GM12878 (cell line): ENCODE measurements around the gene NFIL3. TPM values are rescaled to one million over a fixed set of nuclear protein-coding genes. Genes with fewer than 3 reads are reported as not detected.

Experiments
- ATF7 ChIP-seq: fragments of 450-650 bp; IDR thresholded peaks from 2 replicates; pipeline ENCODE4 v1.6.1; 2016; ENCODE audit warnings: low read depth, mild to moderate bottlenecking
- CBFB ChIP-seq: IDR thresholded peaks from 2 replicates; pipeline ENCODE4 v1.6.1; 2016; ENCODE audit warnings: antibody characterized with exemption, low read depth
- CEBPB ChIP-seq, 2 experiments: fragments of 150-350 bp in 1 of 2; IDR thresholded peaks; 2 replicates each; pipeline ENCODE4 v1.6.1; 2012 to 2014; ENCODE audit warnings: low read depth in 2 of 2, low read length in 2 of 2, borderline replicate concordance in 1 of 2, inconsistent platforms in 1 of 2
- IKZF1 ChIP-seq: fragments of 450-650 bp; conservative IDR thresholded peaks from 2 replicates; pipeline ENCODE4 v1.6.1; 2017; ENCODE audit warnings: antibody characterized with exemption, mild to moderate bottlenecking
- IRF5 ChIP-seq: fragments of 450-650 bp; IDR thresholded peaks from 2 replicates; pipeline ENCODE4 v1.6.1; 2017; ENCODE audit warnings: borderline replicate concordance
- MTA3 ChIP-seq: IDR thresholded peaks from 2 replicates; pipeline ENCODE4 v1.6.1; 2012; ENCODE audit warnings: low read length, inconsistent platforms, borderline replicate concordance
- NFXL1 ChIP-seq: fragments of 450-650 bp; IDR thresholded peaks from 2 replicates; pipeline ENCODE4 v1.6.1; 2017; ENCODE audit warnings: antibody characterized with exemption, mild to moderate bottlenecking, borderline replicate concordance
- RUNX3 ChIP-seq: IDR thresholded peaks from 2 replicates; pipeline ENCODE4 v1.6.1; 2012; ENCODE audit warnings: low read length, inconsistent platforms
- SIX5 ChIP-seq: IDR thresholded peaks from 2 replicates; pipeline ENCODE4 v1.6.1; 2011; ENCODE audit warnings: mild to moderate bottlenecking, low read depth, low read length, moderate library complexity; ENCODE audit not compliant: severe bottlenecking
- STAT1 ChIP-seq: fragments of 450-650 bp; conservative IDR thresholded peaks from 2 replicates; pipeline ENCODE4 v1.6.1; 2014; ENCODE audit warnings: antibody characterized with exemption, mild to moderate bottlenecking
- TBL1XR1 ChIP-seq: IDR thresholded peaks from 2 replicates; pipeline ENCODE4 v1.6.1; 2012; ENCODE audit warnings: low read depth, low read length, improper control_type of control experiment
- TCF7 ChIP-seq: IDR thresholded peaks from 2 replicates; pipeline ENCODE4 v1.6.1; 2014; ENCODE audit warnings: antibody characterized with exemption, borderline replicate concordance
- ZBTB4 ChIP-seq: fragments of 450-650 bp; formaldehyde crosslinking; IDR thresholded peaks from 2 replicates; pipeline ENCODE4 v1.4.0; 2022; ENCODE audit warnings: mild to moderate bottlenecking, moderate library complexity
- ZBTB40 ChIP-seq: fragments of 450-650 bp; IDR thresholded peaks from 2 replicates; pipeline ENCODE4 v1.6.1; 2016; ENCODE audit warnings: mild to moderate bottlenecking, moderate library complexity, borderline replicate concordance
- ZNF217 ChIP-seq: fragments of 450-650 bp; IDR thresholded peaks from 2 replicates; pipeline ENCODE4 v1.6.1; 2017; ENCODE audit warnings: antibody characterized with exemption, mild to moderate bottlenecking
- ZNF687 ChIP-seq: fragments of 450-650 bp; IDR thresholded peaks from 2 replicates; pipeline ENCODE4 v1.6.1; 2017; ENCODE audit warnings: mild to moderate bottlenecking, moderate library complexity
- polyA plus RNA-seq, 11 experiments: library from polyadenylated mRNA; depleted of rRNA in 4 of 11; unstranded in 6 of 11; stranded (reverse) in 5 of 11; fragments of >200 nt; fragmentation: Nextera tagmentation in 4 of 11; fragmentation: Illumina TruSeq in 1 of 11; extraction: Ambion mirVana in 4 of 11; extraction: Trizol in 1 of 11; gene quantifications; 1 replicate in 1 of 11; 2 replicates in 10 of 11; pipeline versions ENCODE4 v1.2.1 to v1.2.3, GENCODE V29; 2011 to 2016; ENCODE audit warnings: inconsistent platforms in 2 of 11, missing spikeins in 2 of 11, low read depth in 1 of 11
- total RNA-seq, 4 experiments: library from RNA; depleted of rRNA in 3 of 4; stranded (reverse); fragments of >200 nt in 3 of 4; fragmentation: Illumina TruSeq in 1 of 4; extraction: Trizol in 1 of 4; gene quantifications; 2 replicates each; pipeline versions ENCODE4 v1.2.1 to v1.2.3, GENCODE V29; 2013 to 2021

Gene NFIL3
- total and polyA plus RNA-seq, 10 of the 15 experiments (the other 5 are each of a cell fraction or from before 2014, with no cell fraction given), result 0.18 to 1.0 (median 0.36) TPM; not detected in 3

- no peak for TF ChIP-seq ZBTB40
- peak; percentile 37; the same call in 1 of the 2 replicates for TF ChIP-seq IKZF1
- peak; percentile 57; the same call in 1 of the 2 replicates for TF ChIP-seq CBFB
- TF ChIP-seq ZNF217, result peak; percentile 64; the same call in 1 of the 2 replicates
- no peak for TF ChIP-seq ZNF687
- TF ChIP-seq STAT1, result no peak
- TF ChIP-seq IRF5, result no peak
- TF ChIP-seq ATF7, result no peak
- TF ChIP-seq TBL1XR1, result no peak
- TF ChIP-seq NFXL1, result no peak
- 0 out of 2 replicates have a peak, but pooled peaks have one; percentile 29 for TF ChIP-seq TCF7
- TF ChIP-seq MTA3, result peak; percentile 45; the same call in 1 of the 2 replicates
- TF ChIP-seq RUNX3, result peak; percentile 96
- TF ChIP-seq ZBTB4, result no peak
- 0 out of 4 replicates have a peak, but pooled peaks of 1 of the 2 experiments have one; percentile 61 for TF ChIP-seq CEBPB (IDR thresholded peaks at IDR 0.05; ENCODE audit: borderline replicate concordance in 1 of 2, low read depth in 2 of 2, low read length in 2 of 2)
- no peak for TF ChIP-seq SIX5
Observed at GRCh38 chr9:91395553-91396471, 27.8 kb downstream of the NFIL3 start (continued).
